ENCODE data around the gene TGM2.
A peak's percentile ranks its signal among the peaks of the same experiment; 100 is the strongest.

TGM2 gene

DNA sequence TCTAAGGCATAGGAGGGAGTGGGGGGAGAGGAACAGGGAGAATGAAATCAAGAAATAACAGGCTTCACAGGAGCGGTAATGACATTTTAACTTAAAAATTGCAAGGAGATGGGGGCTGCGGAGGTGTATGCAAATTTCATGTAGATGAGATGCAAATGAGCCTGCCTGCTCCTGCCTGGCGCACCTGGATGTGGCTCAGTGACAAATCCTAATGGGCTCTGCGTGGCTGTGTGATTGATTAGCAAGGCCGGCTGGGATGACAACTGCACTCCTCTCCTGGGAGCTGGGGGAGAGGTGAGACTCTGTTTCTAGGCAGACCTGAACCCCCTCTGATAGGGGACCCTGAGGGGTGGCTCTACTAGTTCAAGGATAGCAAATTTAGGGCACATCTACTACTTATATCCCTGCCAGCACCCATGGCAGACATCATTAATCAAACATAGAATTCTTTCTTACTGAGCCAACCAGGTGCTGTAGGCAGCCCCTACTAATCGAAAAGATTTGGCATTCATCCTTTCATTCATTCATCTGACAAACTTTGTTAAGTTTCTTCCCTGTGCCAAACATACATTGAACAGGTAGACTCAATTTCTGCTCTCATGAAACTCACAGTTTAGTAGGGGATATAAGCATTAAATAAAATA lies 38.4 kb upstream of the TGM2 start:
- H3K9me3 Mint-ChIP-seq: no peaks in the 10 kb centered on the region
- H3K4me3 Mint-ChIP-seq: no peak overlapping the region
- no peak overlapping the region for H3K27ac Mint-ChIP-seq
- H3K4me1 Mint-ChIP-seq: no peaks in the 10 kb centered on the region
- ATAC-seq (no peak), DNase-seq (no peak)
- peaks cover 34% of the 10 kb centered on the region for H3K27me3 Mint-ChIP-seq

DNA sequence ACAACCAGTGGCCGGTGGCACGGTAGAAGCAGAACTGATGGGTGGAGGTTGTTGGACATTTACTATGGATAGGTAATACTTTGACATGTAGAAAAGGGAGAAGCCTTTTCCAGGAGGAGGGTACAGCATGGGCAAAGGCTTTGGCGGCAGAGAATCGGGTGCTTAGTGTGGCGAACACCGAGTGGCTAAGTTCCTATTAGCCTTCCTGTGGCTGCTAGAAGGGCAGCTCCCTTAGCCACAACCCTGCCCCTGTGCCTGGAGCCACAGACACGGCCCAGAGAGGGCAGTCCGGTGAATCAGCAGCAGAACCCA lies 37.9 kb upstream of the TGM2 start:
- DNase-seq (no peak), ATAC-seq (no peak)
- no peaks in the 10 kb centered on the region for H3K4me1 Mint-ChIP-seq
- no peak overlapping the region for H3K4me3 Mint-ChIP-seq
- no peaks in the 10 kb centered on the region for H3K9me3 Mint-ChIP-seq
- peaks cover 30% of the 10 kb centered on the region for H3K27me3 Mint-ChIP-seq
- no peak overlapping the region for H3K27ac Mint-ChIP-seq

DNA sequence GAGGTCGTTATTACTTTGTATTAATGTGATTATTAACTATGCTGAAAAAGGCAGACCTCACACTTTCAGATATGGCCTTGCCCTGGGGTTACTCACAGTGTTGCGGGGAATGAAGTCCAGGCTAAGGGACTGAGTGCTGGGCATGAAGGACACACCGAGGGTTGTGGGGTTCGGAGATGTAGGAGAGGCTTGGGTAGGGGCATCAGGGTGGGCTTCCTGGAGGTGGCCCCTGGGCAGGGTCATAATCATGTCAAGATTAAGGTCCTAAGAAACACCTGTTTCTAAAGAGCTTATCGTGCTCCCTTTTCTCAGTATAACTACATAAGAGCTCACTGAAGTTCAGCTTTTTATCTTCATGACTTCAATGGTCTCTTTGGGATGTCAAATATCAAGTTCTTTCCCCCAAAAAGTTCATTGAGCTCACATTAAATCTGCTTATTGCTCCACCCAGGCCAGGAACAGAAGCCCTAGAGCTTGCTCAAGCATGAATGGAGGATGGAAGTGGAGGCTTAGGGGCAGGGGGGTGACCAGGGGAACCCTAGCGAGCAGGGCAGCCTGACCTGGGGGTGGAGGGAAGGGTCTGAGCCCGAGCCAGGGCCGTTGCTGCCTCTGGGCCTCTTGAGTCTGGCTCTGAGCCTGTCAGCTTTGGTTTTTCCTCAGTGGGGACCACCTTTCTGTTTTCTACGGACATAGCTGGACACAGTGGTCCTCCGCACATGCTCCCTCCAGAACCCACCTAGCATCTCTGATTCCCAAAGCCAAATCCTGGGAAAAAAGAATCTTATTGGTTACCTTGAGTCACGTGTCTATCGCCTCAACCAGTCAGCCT lies 37.3 kb upstream of the TGM2 start:
- no peak overlapping the region for H3K27ac Mint-ChIP-seq
- ATAC-seq (no peak), DNase-seq (no peak)
- no peaks in the 10 kb centered on the region for H3K4me1 Mint-ChIP-seq
- H3K4me3 Mint-ChIP-seq: no peak overlapping the region
- peaks cover 30% of the 10 kb centered on the region for H3K27me3 Mint-ChIP-seq
- no peaks in the 10 kb centered on the region for H3K9me3 Mint-ChIP-seq

DNA sequence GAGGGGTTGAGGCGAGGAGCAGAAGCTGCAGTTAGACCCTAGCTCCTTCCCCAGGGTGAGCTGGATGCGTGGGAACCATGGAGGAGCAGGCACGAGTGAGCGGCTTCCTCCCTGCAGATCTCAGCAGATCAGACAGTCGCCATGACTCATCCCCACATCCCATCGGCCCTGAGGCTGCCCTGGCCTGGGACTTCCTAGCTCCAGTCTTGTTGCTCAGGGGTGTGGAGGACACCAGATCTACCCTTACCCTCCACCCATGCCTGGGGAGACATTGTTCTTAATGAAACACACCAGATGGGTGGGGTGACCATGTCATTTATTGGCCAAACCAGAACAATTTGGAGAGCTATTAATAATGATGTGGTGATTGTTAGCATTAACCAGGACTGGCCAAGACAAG lies 36.3 kb upstream of the TGM2 start:
- ATAC-seq: no peak
- no peak overlapping the region for H3K4me3 Mint-ChIP-seq
- H3K27ac Mint-ChIP-seq: no peak overlapping the region
- peaks cover 30% of the 10 kb centered on the region for H3K27me3 Mint-ChIP-seq
- DNase-seq: no peak
- no peaks in the 10 kb centered on the region for H3K9me3 Mint-ChIP-seq
- H3K4me1 Mint-ChIP-seq: no peaks in the 10 kb centered on the region

DNA sequence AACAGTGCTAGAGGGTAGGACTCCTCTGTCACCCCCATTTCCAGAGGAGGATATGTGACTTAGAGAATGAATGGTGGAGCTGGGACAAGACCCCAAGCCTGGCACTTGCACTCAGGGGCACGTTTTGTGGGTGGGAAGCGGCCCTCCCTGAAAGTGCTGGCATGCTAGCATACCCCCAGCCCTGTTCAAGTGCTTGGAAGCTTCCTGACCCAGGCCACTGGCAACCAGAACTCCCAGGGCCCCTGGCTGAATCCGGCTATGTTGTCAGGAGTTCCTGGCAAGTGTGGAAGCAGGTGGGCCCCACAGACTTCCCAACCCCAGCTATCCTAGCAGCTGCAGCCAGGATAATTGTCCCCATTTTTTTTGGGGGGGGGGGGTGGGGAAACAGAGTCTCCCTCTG lies 35.6 kb upstream of the TGM2 start:
- ATAC-seq (no peak), DNase-seq (no peak)
- Mint-ChIP-seq H3K27me3 (peaks cover 33% of the 10 kb centered on the region), H3K4me1 (no peaks in the 10 kb centered on the region), H3K9me3 (no peaks in the 10 kb centered on the region), H3K27ac (no peak overlapping the region), H3K4me3 (no peak overlapping the region)

DNA sequence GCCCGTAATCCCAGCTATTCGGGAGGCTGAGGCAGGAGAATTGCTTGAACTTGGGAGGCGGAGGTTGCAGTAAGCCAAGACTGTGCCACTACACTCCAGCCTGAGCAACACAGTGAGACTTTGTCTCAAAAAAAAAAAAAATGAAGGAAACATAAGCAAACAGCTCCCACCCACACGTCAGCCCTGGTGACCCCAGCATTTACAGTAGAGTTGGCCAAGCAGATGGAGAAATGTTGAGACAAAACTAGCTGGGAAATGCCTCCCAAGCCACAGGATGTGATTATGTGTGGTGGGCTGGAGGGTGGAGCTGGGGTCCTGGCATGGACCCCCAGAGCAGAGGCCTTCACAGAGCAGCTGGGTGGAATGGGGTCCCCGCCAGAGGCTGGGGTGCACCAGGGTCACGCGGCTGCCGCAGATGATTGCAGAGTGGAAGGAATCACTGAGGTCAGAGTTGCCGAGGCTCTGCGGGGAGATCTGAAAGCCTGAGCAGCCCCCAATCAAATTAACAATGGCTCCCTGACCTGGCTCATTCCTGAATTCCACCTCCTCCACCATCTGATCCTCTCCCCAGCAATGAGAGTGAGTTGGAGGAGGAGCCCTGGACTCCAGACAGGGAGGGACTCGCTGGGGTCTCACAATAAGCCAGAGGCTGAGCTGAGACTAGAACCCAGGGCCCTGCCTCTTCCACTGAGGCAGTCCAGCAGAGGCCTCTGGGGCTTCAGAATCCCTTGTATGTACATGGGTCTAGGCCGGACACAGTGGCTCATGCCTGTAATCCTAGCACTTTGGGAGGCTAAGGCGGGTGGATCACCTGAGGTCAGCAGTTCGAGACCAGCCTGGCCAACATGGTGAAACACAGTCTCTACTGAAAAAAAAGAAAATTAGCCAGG lies 34.7 kb upstream of the TGM2 start:
- peak overlapping the region in 1 of 2 donors; percentile 61 for H3K27ac Mint-ChIP-seq

DNA sequence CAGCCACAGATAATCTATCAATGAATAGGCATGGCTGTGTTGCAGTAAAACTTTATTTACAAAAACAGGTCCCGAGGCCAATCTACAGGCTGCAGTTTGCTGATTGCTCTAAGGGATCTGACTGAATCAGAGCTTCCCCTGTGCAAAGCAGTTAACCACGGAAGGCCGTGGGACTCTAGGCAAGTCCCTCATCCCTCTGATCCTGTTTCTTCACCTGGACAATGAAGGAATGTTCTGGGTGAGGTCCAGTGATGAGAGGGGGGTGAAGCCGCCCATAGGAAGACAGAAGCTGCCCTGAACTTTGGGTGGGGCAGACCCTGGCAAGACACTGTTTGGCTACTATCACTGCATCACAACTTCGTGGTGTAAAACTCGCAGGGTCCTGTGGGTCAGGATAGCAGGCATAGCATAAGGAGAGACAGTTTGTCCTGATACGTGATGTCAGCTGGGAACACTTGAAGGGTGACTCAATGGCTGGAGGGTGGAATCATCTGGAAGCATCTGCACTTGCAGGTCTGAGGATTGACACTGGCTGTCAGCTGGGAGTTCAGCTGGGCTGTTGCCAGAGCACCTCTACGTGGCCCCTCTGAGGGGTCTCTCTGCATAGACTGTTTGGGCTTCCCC lies 33.3 kb upstream of the TGM2 start:
- Mint-ChIP-seq H3K9me3 (peaks cover 6 to 8% of the 10 kb centered on the region in 2 donors), H3K27me3 (peaks cover 24% of the 10 kb centered on the region), H3K4me1 (no peaks in the 10 kb centered on the region), H3K27ac (no peak overlapping the region), H3K4me3 (no peak overlapping the region)
- DNase-seq (no peak), ATAC-seq (no peak)

More for the DNA sequence above, 34.7 kb upstream of the TGM2 start:
- Mint-ChIP-seq H3K9me3 (peaks cover under 1% of the 10 kb centered on the region in 2 donors), H3K4me1 (no peaks in the 10 kb centered on the region), H3K27me3 (peaks cover 38% of the 10 kb centered on the region), H3K4me3 (no peak overlapping the region)
- no peak for DNase-seq
- no peak for ATAC-seq

DNA sequence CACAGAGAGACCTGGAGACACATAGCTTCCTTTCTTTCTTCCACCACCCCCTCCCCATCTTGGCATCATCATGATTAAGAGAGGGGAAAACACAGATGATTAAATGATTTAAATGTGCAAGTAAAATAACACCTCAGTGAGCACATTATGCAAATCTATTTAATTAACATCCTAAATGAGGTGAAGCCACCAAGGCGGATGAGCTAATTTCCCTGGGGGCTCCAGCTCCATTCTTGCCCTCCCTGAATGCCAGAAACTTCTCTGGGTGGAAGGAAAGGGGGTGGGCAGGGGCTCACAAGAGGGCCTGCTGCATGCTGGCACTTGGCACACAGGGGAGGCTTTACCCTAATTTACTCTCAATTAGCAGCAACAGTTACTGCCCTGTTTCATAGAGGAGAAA lies 32.5 kb upstream of the TGM2 start:
- H3K4me1 Mint-ChIP-seq: no peaks in the 10 kb centered on the region
- ATAC-seq: no peak
- peaks cover 6 to 8% of the 10 kb centered on the region in 2 donors for H3K9me3 Mint-ChIP-seq
- H3K27ac Mint-ChIP-seq: no peak overlapping the region
- H3K4me3 Mint-ChIP-seq: no peak overlapping the region
- peaks cover 17% of the 10 kb centered on the region for H3K27me3 Mint-ChIP-seq
- DNase-seq: no peak

DNA sequence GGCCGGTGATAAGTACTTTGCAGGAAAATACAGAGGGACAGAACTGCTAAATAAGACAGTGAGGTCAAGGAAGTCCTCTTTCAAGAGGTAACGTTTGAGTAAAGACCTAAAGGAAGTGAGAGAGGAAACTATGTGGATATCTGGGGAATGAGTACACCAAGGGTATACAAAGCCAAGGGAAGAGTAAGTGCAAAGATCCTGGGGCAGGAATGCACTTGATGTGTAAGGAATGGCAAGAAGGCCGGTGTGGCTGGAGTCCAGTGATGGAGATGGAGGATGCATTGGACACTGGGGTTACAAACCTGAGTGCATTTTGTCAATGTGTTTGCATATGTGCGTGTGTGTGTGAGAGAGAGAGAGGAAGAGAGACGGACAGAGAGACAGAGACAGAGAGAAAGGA lies 32.1 kb upstream of the TGM2 start:
- no peak overlapping the region for H3K27ac Mint-ChIP-seq
- H3K9me3 Mint-ChIP-seq: peaks cover 6 to 8% of the 10 kb centered on the region in 2 donors
- H3K27me3 Mint-ChIP-seq: peaks cover 13% of the 10 kb centered on the region
- H3K4me3 Mint-ChIP-seq: no peak overlapping the region
- ATAC-seq: no peak
- DNase-seq: no peak
- no peaks in the 10 kb centered on the region for H3K4me1 Mint-ChIP-seq

DNA sequence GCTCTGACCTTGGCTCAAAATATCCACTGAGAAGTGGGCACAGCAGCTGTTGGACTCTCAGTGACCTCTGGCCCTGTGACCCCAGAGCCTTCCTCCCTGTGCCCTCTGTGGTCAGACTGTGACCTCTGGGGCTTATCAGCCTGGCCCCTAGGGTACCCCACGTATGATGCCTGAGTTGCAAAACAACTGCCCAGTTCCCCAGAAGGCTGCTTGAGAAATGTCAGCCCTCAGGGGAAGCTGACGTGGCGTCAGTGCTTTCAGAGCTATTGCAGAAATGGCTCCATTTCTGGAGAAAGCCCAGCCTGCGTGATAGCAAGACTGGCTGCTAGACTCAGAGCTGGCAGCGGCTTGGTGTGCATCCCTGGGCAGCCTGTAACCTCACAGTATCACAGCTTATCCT lies 31.5 kb upstream of the TGM2 start:
- Mint-ChIP-seq H3K27me3 (peaks cover 11% of the 10 kb centered on the region), H3K4me3 (no peak overlapping the region), H3K27ac (no peak overlapping the region), H3K9me3 (peaks cover 6 to 8% of the 10 kb centered on the region in 2 donors), H3K4me1 (no peaks in the 10 kb centered on the region)
- no peak for ATAC-seq
- DNase-seq: no peak

DNA sequence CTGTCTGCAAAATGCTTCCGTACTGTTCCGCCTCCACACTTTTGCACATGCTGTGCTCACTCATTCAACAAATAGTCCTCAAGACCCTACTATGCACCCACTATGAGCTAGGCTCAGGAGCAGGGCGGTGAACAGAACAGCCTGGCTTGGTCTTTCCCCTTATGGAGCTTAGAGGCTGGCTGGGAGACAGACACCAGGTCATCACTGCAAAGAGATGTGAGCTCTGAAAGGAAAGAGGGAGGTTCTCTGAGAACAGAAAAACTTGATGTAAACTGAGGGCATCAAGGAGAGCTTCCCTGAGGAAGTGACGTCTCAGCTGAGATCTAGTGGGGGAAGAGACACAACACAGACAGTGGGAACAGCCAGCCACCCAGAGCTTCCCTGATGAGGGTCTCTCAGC lies 31.0 kb upstream of the TGM2 start:
- no peak for DNase-seq
- H3K27ac Mint-ChIP-seq: no peak overlapping the region
- peaks cover 6 to 8% of the 10 kb centered on the region in 2 donors for H3K9me3 Mint-ChIP-seq
- H3K4me1 Mint-ChIP-seq: no peaks in the 10 kb centered on the region
- no peak for ATAC-seq
- H3K27me3 Mint-ChIP-seq: peaks cover 11% of the 10 kb centered on the region
- H3K4me3 Mint-ChIP-seq: no peak overlapping the region

DNA sequence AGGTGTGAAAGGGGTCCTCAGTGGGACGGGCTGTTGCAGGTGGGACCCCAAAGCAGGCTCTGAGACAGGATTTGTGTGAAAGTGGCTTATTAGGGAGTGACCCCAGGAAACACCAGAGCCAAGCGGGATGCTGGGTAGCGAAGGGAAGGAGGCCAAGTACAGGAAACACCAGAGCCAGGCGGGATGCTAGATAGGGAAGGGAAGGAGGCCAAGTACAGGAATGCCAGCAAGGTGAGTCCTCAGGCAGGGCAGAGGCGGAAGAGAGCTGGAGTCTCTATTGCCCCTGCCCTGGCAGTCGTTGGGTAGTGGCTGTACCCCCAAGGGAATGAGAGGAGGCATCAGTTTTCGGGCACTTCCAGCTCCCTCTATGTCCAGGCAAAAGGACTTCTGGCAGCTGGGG lies 30.5 kb upstream of the TGM2 start:
- DNase-seq: no peak
- no peaks in the 10 kb centered on the region for H3K4me1 Mint-ChIP-seq
- H3K27ac Mint-ChIP-seq: no peak overlapping the region
- H3K4me3 Mint-ChIP-seq: no peak overlapping the region
- H3K9me3 Mint-ChIP-seq: peaks cover 6 to 8% of the 10 kb centered on the region in 2 donors
- ATAC-seq: no peak
- H3K27me3 Mint-ChIP-seq: peaks cover 11% of the 10 kb centered on the region

DNA sequence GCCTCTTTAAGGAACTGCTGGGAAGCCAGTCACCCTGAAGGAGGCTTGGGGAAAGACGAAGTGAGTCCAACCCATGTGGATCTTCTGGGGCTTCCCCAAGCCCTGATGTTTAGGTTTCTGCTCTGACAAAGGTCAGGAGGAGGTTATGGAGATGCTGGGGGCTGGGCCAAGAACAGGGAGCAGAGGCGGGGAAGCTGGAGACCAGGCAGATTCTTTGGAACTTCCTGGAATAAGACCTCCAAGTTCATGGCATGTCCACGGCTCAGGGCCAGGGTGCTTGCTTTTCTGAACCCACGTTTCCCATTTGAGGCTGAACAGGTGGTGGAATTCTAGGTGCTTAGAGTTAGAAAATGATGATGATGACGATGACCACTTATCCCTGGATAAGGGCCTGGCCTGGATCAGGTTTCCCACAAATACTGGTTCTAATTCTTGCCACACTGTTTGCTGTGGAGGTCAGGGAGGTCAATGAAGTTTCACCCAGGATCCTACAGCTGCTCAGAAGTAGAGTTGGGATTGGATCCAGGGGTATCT lies 30.0 kb upstream of the TGM2 start:
- H3K9me3 Mint-ChIP-seq: peaks cover 6 to 8% of the 10 kb centered on the region in 2 donors
- H3K27ac Mint-ChIP-seq: no peak overlapping the region
- ATAC-seq: no peak
- no peak overlapping the region for H3K4me3 Mint-ChIP-seq
- H3K4me1 Mint-ChIP-seq: no peaks in the 10 kb centered on the region
- peaks cover 11% of the 10 kb centered on the region for H3K27me3 Mint-ChIP-seq
- DNase-seq: no peak

DNA sequence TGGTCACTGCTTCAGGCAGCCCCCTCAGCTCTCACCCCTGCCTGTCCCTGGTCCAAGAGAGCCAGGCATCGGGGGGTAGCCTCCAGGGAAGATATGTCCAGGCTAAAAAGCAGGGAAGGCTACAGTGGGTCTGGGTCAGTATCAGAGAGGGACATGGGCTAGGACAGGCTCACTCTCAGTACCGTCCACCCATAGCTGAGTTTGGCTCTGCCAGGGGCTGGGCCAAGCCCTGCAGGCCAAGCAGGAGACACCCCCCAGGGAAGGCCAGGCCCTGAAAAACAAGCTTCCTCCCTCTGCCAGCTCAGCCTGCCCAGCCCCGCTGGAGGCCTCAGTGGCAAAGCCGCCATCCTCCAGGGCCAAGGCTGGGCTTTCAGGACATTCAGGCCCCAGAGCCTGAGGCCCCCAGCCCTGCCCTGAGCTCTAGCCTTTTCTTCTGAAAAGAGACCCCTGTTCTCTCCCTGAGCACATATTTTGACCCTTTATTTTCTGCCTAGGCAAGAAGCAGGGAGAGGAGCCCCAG lies 28.6 kb upstream of the TGM2 start:
- Mint-ChIP-seq H3K4me3 (no peak overlapping the region), H3K27ac (no peak overlapping the region), H3K27me3 (peaks cover 11% of the 10 kb centered on the region), H3K9me3 (peaks cover 6 to 8% of the 10 kb centered on the region in 2 donors), H3K4me1 (no peaks in the 10 kb centered on the region)
- DNase-seq (no peak), ATAC-seq (no peak)

DNA sequence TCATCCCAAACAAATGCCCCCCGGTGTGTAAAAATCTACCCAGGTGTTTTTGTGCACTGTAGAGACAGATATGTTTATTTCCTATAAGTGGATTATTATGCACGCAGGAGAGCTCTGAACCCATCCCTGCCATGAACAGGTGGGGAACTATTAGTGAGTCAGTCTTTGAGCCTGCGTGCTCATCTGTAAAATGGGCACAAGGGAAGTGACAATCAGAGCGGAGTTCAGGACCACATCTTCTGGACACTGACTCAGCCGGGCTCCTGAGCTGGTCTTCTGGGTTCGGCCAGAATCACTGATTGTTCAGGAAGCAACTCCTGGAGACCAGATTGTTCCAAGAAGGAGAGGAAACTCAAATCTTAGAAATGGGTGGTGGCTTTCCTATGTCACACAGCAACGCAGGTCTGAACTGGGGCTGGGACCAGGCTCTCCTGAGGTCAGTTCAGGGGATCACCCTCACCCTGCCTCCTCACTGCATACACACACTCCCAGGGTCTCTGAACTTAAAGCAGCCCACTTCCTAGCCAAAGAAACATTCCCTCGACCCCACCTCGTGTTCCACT lies 27.3 kb upstream of the TGM2 start:
- peaks cover 6 to 8% of the 10 kb centered on the region in 2 donors for H3K9me3 Mint-ChIP-seq
- H3K27me3 Mint-ChIP-seq: peaks cover 18% of the 10 kb centered on the region
- H3K4me3 Mint-ChIP-seq: no peak overlapping the region
- no peak overlapping the region for H3K27ac Mint-ChIP-seq
- DNase-seq: no peak
- no peaks in the 10 kb centered on the region for H3K4me1 Mint-ChIP-seq
- ATAC-seq: no peak
